Activated CD4-positive, CD25-positive, alpha-beta regulatory T cell treated with anti-CD3 and anti-CD28 coated beads, Interleukin-2, amount 50 U/mL, for 72 hours (primary cell): ENCODE measurements around the gene MAGEA1.
"Not testable (repeated sequence)": the region's sequence is repeated elsewhere in the genome, so short reads cannot be mapped to it uniquely, and the experiment has no call there.

Experiments
- DNase-seq: peaks from one replicate; pipeline ENCODE4 v3.0.0; 2021

Gene MAGEA1

GRCh38 chrX:153179131-153179530, at the start of gene MAGEA1:
TSS of gene MAGEA1 (plus strand) at chrX:153179284. CDS start at chrX:153182390, 3,106 bp downstream.
- no peak for DNase-seq

GRCh38 chrX:153132924-153133323, 46.2 kb upstream of the MAGEA1 start:
- DNase-seq = not testable (repeated sequence)

- DNase-seq = not testable (repeated sequence)
Measured at GRCh38 chrX:153139074-153139473, 40.0 kb upstream of the MAGEA1 start.

GRCh38 chrX:153146288-153146687, 32.8 kb upstream of the MAGEA1 start:
- DNase-seq = not testable (repeated sequence)

GRCh38 chrX:153153516-153153915, 25.6 kb upstream of the MAGEA1 start:
- no peak for DNase-seq

GRCh38 chrX:153157450-153157849, 21.6 kb upstream of the MAGEA1 start:
- DNase-seq = no peak

GRCh38 chrX:153158319-153158718, 20.8 kb upstream of the MAGEA1 start:
- no peak for DNase-seq

- DNase-seq = no peak
Measured at GRCh38 chrX:153161952-153162351, 17.1 kb upstream of the MAGEA1 start.

GRCh38 chrX:153164733-153165132, 14.4 kb upstream of the MAGEA1 start:
- no peak for DNase-seq

- not testable (repeated sequence) for DNase-seq
Measured at GRCh38 chrX:153168423-153168822, 10.7 kb upstream of the MAGEA1 start.

- no peak for DNase-seq
Measured at GRCh38 chrX:153181822-153182221, 2.7 kb downstream of the MAGEA1 start.

- DNase-seq = no peak
Measured at GRCh38 chrX:153184787-153185186, 5.7 kb downstream of the MAGEA1 start.

GRCh38 chrX:153190381-153190780, 11.3 kb downstream of the MAGEA1 start:
- no peak for DNase-seq

- DNase-seq = no peak
Measured at GRCh38 chrX:153200462-153200861, 21.4 kb downstream of the MAGEA1 start.

- DNase-seq = no peak
Measured at GRCh38 chrX:153206425-153207046, 27.5 kb downstream of the MAGEA1 start.

GRCh38 chrX:153209347-153209746, 30.3 kb downstream of the MAGEA1 start:
- DNase-seq = no peak

- no peak for DNase-seq
Measured at GRCh38 chrX:153214934-153215333, 35.9 kb downstream of the MAGEA1 start.

- DNase-seq = no peak
Measured at GRCh38 chrX:153216926-153217325, 37.8 kb downstream of the MAGEA1 start.

GRCh38 chrX:153225438-153226098, 46.5 kb downstream of the MAGEA1 start:
- DNase-seq = no peak

- DNase-seq = no peak
Measured at GRCh38 chrX:153226344-153227185, 47.5 kb downstream of the MAGEA1 start.
